SK-N-SH (cell line): ENCODE measurements around the gene AGO3. TPM values are rescaled to one million over a fixed set of nuclear protein-coding genes. Genes with fewer than 3 reads are reported as not detected.
A peak's percentile ranks its signal among the peaks of the same experiment; 100 is the strongest.

Experiments
- CTCF ChIA-PET: fragments of 300-600, 350-600 bp; formaldehyde crosslinking; extraction: SDS; loops from one replicate; lab custom pipeline; 2021; lab: Yijun Ruan, JAX
- POLR2A ChIA-PET: fragments of 350-600 bp; sonication (Branson Sonifier 250); formaldehyde crosslinking; extraction: SDS; loops from one replicate; lab custom pipeline; 2020; ENCODE audit warnings: antibody characterized with exemption, inconsistent platforms; lab: Yijun Ruan, JAX
- DNase-seq: peaks from one replicate; pipeline ENCODE4 v3.0.0; 2012
- H2AFZ ChIP-seq: fragments of 200-600 bp; sonication (generic); 2 replicates; pipeline ENCODE4 v1.8.1; 2016; ENCODE audit warnings: antibody characterized with exemption, mild to moderate bottlenecking, low read depth
- H3F3A ChIP-seq: fragments of 200-600 bp; sonication (generic); replicated peaks from 2 replicates; pipeline ENCODE3; 2016; ENCODE audit warnings: antibody characterized with exemption, mild to moderate bottlenecking; ENCODE audit not compliant: insufficient read depth
- H3K27ac ChIP-seq, 2 experiments: fragments of 200-500 bp in 1 of 2; fragments of 200-600 bp in 1 of 2; sonication (Bioruptor generic) in 1 of 2; sonication (generic), shearing (Covaris generic) in 1 of 2; 2 replicates each; pipeline versions ENCODE4 v1.5.1 to v1.6.1; 2014 to 2016; ENCODE audit warnings: low read depth in 2 of 2, inconsistent platforms in 1 of 2, low read length in 1 of 2, mild to moderate bottlenecking in 1 of 2, mixed read lengths in 1 of 2
- H3K27me3 ChIP-seq: fragments of 200-600 bp; sonication (generic), shearing (Covaris generic); 2 replicates; pipeline ENCODE4 v1.6.1; 2016; ENCODE audit warnings: mixed run types; ENCODE audit not compliant: insufficient read depth
- H3K36me3 ChIP-seq, 2 experiments: fragments of 200-500 bp in 1 of 2; fragments of 200-600 bp in 1 of 2; sonication (Bioruptor generic) in 1 of 2; sonication (generic) in 1 of 2; replicated peaks in 1 of 2; 2 replicates each; pipeline versions ENCODE3 to v1.5.1; 2014 to 2016; ENCODE audit warnings: low read length in 1 of 2, mild to moderate bottlenecking in 1 of 2; ENCODE audit not compliant: insufficient read depth in 2 of 2, control insufficient read depth in 1 of 2
- H3K4me1 ChIP-seq, 2 experiments: fragments of 200-500 bp in 1 of 2; fragments of 200-600 bp in 1 of 2; sonication (Bioruptor generic) in 1 of 2; sonication (generic), shearing (Covaris generic) in 1 of 2; 2 replicates each; pipeline versions ENCODE4 v1.5.1 to v1.6.1; 2014 to 2016; ENCODE audit warnings: low read depth in 1 of 2, low read length in 1 of 2, mixed run types in 1 of 2; ENCODE audit not compliant: insufficient read depth in 2 of 2, control insufficient read depth in 1 of 2
- H3K4me2 ChIP-seq: fragments of 200-600 bp; sonication (generic), shearing (Covaris generic); 2 replicates; pipeline ENCODE4 v1.6.1; 2017; ENCODE audit warnings: mixed run types
- H3K4me3 ChIP-seq, 2 experiments: fragments of 200-500 bp in 1 of 2; fragments of 200-600 bp in 1 of 2; sonication (Bioruptor generic) in 1 of 2; sonication (generic), shearing (Covaris generic) in 1 of 2; 2 replicates each; pipeline versions ENCODE4 v1.5.1 to v1.8.1; 2014 to 2016; ENCODE audit warnings: low read depth in 2 of 2, inconsistent platforms in 1 of 2, low read length in 1 of 2, mild to moderate bottlenecking in 1 of 2, mixed read lengths in 1 of 2, moderate library complexity in 1 of 2
- H3K79me2 ChIP-seq: fragments of 200-600 bp; sonication (generic); 2 replicates; pipeline ENCODE4 v1.8.1; 2017; ENCODE audit warnings: mild to moderate bottlenecking; ENCODE audit not compliant: insufficient read depth
- H3K9ac ChIP-seq: fragments of 200-600 bp; sonication (generic); 2 replicates; pipeline ENCODE4 v1.6.1; 2017; ENCODE audit warnings: mixed run types
- H3K9me2 ChIP-seq: fragments of 200-600 bp; sonication (generic); 2 replicates; pipeline ENCODE4 v1.6.1; 2017; ENCODE audit warnings: mixed run types
- H3K9me3 ChIP-seq: fragments of 200-600 bp; sonication (generic); 2 replicates; pipeline ENCODE4 v1.6.1; 2017; ENCODE audit warnings: mixed run types, mild to moderate bottlenecking, moderate library complexity
- H4K20me1 ChIP-seq: fragments of 200-600 bp; sonication (generic); 2 replicates; pipeline ENCODE4 v1.6.1; 2017; ENCODE audit warnings: mild to moderate bottlenecking, mixed run types; ENCODE audit not compliant: insufficient read depth
- CHD2 ChIP-seq: fragments of 150-350 bp; IDR thresholded peaks from 2 replicates; pipeline ENCODE4 v1.6.1; 2018; ENCODE audit warnings: low read length; ENCODE audit not compliant: partially characterized antibody
- ELF1 ChIP-seq: IDR thresholded peaks from 2 replicates; pipeline ENCODE4 v1.4.0; 2012
- FOXM1 ChIP-seq: IDR thresholded peaks from 2 replicates; pipeline ENCODE4 v1.4.0; 2012; ENCODE audit warnings: low read depth, mild to moderate bottlenecking
- MEF2A ChIP-seq: IDR thresholded peaks from 2 replicates; pipeline ENCODE4 v1.4.0; 2012; ENCODE audit warnings: low read depth, borderline replicate concordance
- MXI1 ChIP-seq: IDR thresholded peaks from 2 replicates; pipeline ENCODE4 v1.6.1; 2012; ENCODE audit warnings: mild to moderate bottlenecking, low read depth, low read length, improper control_type of control experiment
- NFIC ChIP-seq: IDR thresholded peaks from 2 replicates; pipeline ENCODE4 v1.4.0; 2012; ENCODE audit warnings: borderline replicate concordance
- POLR2AphosphoS5 ChIP-seq: IDR thresholded peaks from 2 replicates; pipeline ENCODE4 v1.6.1; 2012; ENCODE audit warnings: low read depth, low read length
- RCOR1 ChIP-seq: fragments of 150-350 bp; IDR thresholded peaks from 2 replicates; pipeline ENCODE4 v1.6.1; 2017; ENCODE audit warnings: antibody characterized with exemption, low read length
- RFX5 ChIP-seq: IDR thresholded peaks from 2 replicates; pipeline ENCODE4 v1.6.1; 2012; ENCODE audit warnings: mild to moderate bottlenecking, improper control_type of control experiment, low read length
- SIN3A ChIP-seq: IDR thresholded peaks from 2 replicates; pipeline ENCODE4 v1.6.1; 2012; ENCODE audit warnings: low read depth, mild to moderate bottlenecking, low read length, moderate library complexity, borderline replicate concordance
- SMC3 ChIP-seq: IDR thresholded peaks from 2 replicates; pipeline ENCODE4 v1.6.1; 2012; ENCODE audit warnings: low read depth, low read length, improper control_type of control experiment
- TAF1 ChIP-seq: IDR thresholded peaks from 2 replicates; pipeline ENCODE4 v1.6.1; 2012; ENCODE audit warnings: low read depth, mild to moderate bottlenecking, low read length, moderate library complexity, borderline replicate concordance
- TCF12 ChIP-seq: IDR thresholded peaks from 2 replicates; pipeline ENCODE4 v1.4.0; 2012
- WGBS: methylation state at CpG from one replicate; pipeline ENCODE4 v1.1.6; 2017; ENCODE audit warnings: low lambda C conversion rate; 5-methylcytosine and 5-hydroxymethylcytosine counted together
- polyA plus RNA-seq, 3 experiments: library from polyadenylated mRNA; depleted of rRNA; stranded (reverse); fragments of >200 nt; gene quantifications; 2 replicates each; pipeline ENCODE4 v1.2.3, GENCODE V29; 2012
- TF ChIP-seq, protein P1 (sequence below): IDR thresholded peaks from 2 replicates; pipeline ENCODE4; 2012
- TF ChIP-seq, protein P2 (sequence below): fragments of 150-350 bp; IDR thresholded peaks from 2 replicates; pipeline ENCODE4 v1.6.1; 2017; ENCODE audit warnings: antibody characterized with exemption, low read length, low read depth, borderline replicate concordance
- TF ChIP-seq, protein P3 (sequence below): IDR thresholded peaks from 2 replicates; pipeline ENCODE4 v1.4.0; 2012; ENCODE audit warnings: low read depth

Gene AGO3
- polyA plus RNA-seq, 1 of the 3 experiments (the other 2 are of a cell fraction), result 6.7 TPM

DNA sequence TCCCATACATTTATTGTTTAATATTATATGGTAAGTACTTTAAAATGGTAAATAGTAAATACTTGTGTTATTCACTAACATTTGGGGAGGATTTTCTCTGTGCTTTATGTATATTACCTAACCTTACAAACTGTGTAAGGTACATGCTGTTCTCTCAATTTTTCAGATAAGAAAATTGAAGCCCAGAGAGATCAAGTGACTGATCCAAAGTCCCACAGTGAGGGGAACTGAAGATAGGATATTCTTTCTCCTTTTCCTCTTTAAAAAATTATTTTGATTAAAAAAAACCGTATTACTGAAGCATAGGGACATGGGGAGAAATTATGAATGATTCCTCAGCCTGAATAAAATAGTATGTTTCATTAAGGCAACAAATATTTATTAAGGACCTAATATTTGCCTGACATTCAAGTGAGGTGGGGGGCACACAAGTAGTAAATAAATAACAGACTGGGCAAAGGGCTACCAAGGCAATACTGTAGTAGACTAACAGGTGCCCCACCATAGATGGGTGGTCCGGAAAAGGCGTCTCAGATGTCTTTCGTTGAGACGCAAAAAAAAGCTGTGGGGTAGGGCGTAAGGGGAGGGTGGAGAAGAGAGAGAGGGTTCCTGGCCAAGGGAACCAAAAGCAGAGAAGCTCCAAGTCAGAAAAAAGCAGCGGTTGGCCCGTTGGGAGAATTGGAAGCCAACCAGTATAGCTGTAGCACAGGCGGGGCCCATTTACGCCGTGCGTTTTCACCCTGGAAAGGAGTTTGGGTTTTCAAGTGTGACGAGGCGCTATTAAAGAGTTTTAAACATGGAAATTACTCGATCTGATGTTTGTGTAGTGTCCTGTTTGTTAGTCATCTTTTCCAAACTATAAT, 944 bp upstream of the AGO3 start:
- peak overlapping the region; percentile 61; the same call in 1 of the 2 replicates for H2AFZ ChIP-seq
- TF ChIP-seq POLR2AphosphoS5 (no peak), MXI1 (peak; percentile 17; the same call in 1 of the 2 replicates)
- peak overlapping the region; percentile 84 to 93 for H3K27ac ChIP-seq
- peak overlapping the region; percentile 85 to 95 for H3K4me3 ChIP-seq
- peak overlapping the region; percentile 91 for H3K9ac ChIP-seq
- H3K9me3 ChIP-seq, result no peaks in the 10 kb centered on the region
- H4K20me1 ChIP-seq, result no peaks in the 10 kb centered on the region
- peak; percentile 60 for DNase-seq
- 6% methylated on average over 15 of the region's 15 CpGs for WGBS
- ChIA-PET POLR2A (interaction anchor here (0.5 to 1.7 kb wide), 4 partner anchors 164 to 662 kb away, joined by 3 to 7 read pairs (median 4); no protein-coding TSS in a partner anchor), CTCF (interaction anchor here (0.8 to 1.7 kb wide), 6 partner anchors 24 to 205 kb away, joined by 3 to 5 read pairs (median 4); partner anchors contain the start of gene AGO1)
- peaks cover 11 to 17% of the 10 kb centered on the region in 2 experiments; a peak in 3 of 4 replicates for H3K4me1 ChIP-seq
- peaks cover 45% of the 10 kb centered on the region for H3K79me2 ChIP-seq
- peaks cover 14% of the 10 kb centered on the region for H3F3A ChIP-seq
- no peaks in the 10 kb centered on the region for H3K27me3 ChIP-seq
- H3K9me2 ChIP-seq, result no peaks in the 10 kb centered on the region
- H3K4me2 ChIP-seq, result peak overlapping the region; percentile 84
- H3K36me3 ChIP-seq, result peaks cover 5 to 10% of the 10 kb centered on the region in 2 experiments

DNA sequence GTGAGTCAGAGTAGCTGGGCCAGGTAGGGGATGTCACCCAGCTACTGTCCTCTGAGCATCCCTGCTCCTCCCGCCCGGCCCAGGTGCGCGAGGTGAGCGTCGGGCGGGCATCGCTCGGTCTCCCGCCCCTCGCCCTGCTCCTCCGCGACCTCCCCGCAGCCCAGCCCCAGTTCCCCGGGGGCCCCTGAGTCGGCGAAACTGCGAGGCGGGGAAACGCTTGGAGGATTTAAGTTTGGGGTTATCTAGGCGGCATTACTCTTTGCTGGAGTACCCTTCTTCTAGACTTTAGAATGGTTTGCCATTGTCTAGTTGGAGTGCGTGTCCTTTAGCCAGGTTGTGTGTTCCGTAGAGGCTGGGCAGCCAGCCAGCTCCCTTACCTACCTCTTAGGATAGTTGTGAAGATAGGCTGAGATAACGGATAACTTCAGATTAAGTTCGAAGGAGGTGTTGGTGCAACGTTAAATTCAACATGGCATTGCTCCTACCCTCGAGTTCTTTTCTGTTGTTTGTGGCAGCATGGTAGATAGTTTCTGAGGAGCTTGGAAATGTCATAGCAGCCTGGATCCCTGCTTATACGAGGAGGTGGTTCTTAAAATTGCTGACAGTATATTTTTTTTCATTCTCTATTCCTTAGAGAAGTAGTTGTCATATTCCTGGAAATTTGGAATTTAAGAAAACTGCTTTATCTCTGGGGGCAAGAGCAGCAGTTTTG, 697 bp downstream of the AGO3 start:
- TF ChIP-seq RCOR1 (no peak), SMC3 (no peak), CHD2 (no peak)

DNA sequence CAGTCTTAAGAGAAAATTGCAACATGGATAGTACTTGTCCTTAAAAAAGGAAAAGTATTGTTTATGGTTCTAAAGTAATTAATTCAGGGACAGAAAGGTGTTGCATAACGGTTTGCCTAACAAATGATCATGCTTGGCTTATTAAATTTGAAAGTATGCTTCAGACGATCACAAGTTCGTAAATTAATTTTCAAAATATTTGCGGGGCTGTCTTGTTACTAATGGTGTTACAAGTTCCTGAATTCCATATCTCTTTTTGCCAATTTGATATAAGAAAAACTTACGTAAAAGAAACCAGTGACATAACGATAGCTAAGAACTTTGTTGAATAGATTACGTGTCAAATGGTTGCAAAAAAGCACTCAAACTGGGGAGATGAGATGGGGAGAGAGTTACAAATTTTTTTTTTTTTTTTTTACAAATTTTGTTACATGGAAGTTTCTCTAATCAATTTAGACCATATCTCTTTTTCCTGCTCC, 1.3 kb downstream of the AGO3 start:
- WGBS, result 52% methylated on average over 7 of the region's 7 CpGs
- DNase-seq, result no peak
- TF ChIP-seq, protein P1, sequence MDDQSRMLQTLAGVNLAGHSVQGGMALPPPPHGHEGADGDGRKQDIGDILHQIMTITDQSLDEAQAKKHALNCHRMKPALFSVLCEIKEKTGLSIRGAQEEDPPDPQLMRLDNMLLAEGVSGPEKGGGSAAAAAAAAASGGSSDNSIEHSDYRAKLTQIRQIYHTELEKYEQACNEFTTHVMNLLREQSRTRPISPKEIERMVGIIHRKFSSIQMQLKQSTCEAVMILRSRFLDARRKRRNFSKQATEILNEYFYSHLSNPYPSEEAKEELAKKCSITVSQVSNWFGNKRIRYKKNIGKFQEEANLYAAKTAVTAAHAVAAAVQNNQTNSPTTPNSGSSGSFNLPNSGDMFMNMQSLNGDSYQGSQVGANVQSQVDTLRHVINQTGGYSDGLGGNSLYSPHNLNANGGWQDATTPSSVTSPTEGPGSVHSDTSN, result no peak
- no peak for TF ChIP-seq MEF2A
- TF ChIP-seq ELF1, result no peak
- TF ChIP-seq SMC3, result no peak
- no peak for TF ChIP-seq SIN3A
- no peak for TF ChIP-seq RFX5
- TF ChIP-seq, protein P2, sequence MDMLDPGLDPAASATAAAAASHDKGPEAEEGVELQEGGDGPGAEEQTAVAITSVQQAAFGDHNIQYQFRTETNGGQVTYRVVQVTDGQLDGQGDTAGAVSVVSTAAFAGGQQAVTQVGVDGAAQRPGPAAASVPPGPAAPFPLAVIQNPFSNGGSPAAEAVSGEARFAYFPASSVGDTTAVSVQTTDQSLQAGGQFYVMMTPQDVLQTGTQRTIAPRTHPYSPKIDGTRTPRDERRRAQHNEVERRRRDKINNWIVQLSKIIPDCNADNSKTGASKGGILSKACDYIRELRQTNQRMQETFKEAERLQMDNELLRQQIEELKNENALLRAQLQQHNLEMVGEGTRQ, result no peak
- no peak for TF ChIP-seq CHD2
- TF ChIP-seq RCOR1, result no peak
- no peak for TF ChIP-seq TAF1
- no peak for TF ChIP-seq FOXM1
- no peak for TF ChIP-seq TCF12
- TF ChIP-seq, protein P3, sequence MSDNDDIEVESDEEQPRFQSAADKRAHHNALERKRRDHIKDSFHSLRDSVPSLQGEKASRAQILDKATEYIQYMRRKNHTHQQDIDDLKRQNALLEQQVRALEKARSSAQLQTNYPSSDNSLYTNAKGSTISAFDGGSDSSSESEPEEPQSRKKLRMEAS, result no peak
- no peak for TF ChIP-seq NFIC

More for the DNA sequence above, 697 bp downstream of the AGO3 start:
- peaks cover 17% of the 10 kb centered on the region for H3F3A ChIP-seq
- H3K9me3 ChIP-seq, result no peaks in the 10 kb centered on the region
- H3K36me3 ChIP-seq, result peaks cover 0 to 6% of the 10 kb centered on the region in 2 experiments
- H2AFZ ChIP-seq, result peak overlapping the region; percentile 85
- CTCF ChIA-PET, result interaction anchor here (0.7 to 1.6 kb wide), 3 partner anchors 48 to 168 kb away, joined by 3 to 5 read pairs (median 5); partner anchors contain the start of gene AGO1
- H3K4me3 ChIP-seq, result peak overlapping the region; percentile 85 to 95
- H3K9me2 ChIP-seq, result no peaks in the 10 kb centered on the region
- DNase-seq, result peak; percentile 22
- peak overlapping the region; percentile 84 to 93 for H3K27ac ChIP-seq
- POLR2A ChIA-PET, result interaction anchor here (1.7 kb wide), 1 partner anchor 163 kb away, joined by 7 read pairs; no protein-coding TSS in a partner anchor
- no peaks in the 10 kb centered on the region for H3K27me3 ChIP-seq
- peaks cover 7% of the 10 kb centered on the region; the same call in 1 of the 2 replicates for H4K20me1 ChIP-seq
- under 1% methylated on average over 25 of the region's 28 CpGs for WGBS
- peaks cover 61% of the 10 kb centered on the region for H3K79me2 ChIP-seq
- H3K9ac ChIP-seq, result peak overlapping the region; percentile 91
- peak overlapping the region; percentile 84 for H3K4me2 ChIP-seq
- peaks cover 19 to 23% of the 10 kb centered on the region in 2 experiments; a peak in 3 of 4 replicates for H3K4me1 ChIP-seq

More for the DNA sequence above, 1.3 kb downstream of the AGO3 start:
- no peak overlapping the region; a peak in 2 of 4 replicates for H3K27ac ChIP-seq
- H3K4me2 ChIP-seq, result peak overlapping the region; percentile 84
- H4K20me1 ChIP-seq, result peaks cover 7% of the 10 kb centered on the region
- peaks cover 0 to 6% of the 10 kb centered on the region in 2 experiments for H3K36me3 ChIP-seq
- peaks cover 67% of the 10 kb centered on the region for H3K79me2 ChIP-seq
- H3K9ac ChIP-seq, result peak overlapping the region; percentile 91
- ChIA-PET POLR2A (no interaction called here), CTCF (interaction anchor here (1.0 kb wide), 1 partner anchor 10 kb away, joined by 3 read pairs; no protein-coding TSS in a partner anchor)
- peaks cover 19 to 23% of the 10 kb centered on the region in 2 experiments; a peak in 3 of 4 replicates for H3K4me1 ChIP-seq
- H3K4me3 ChIP-seq, result peak overlapping the region; percentile 85 to 95
- peaks cover 17% of the 10 kb centered on the region for H3F3A ChIP-seq
- no peak overlapping the region for H2AFZ ChIP-seq
- H3K9me3 ChIP-seq, result no peaks in the 10 kb centered on the region
- no peaks in the 10 kb centered on the region for H3K9me2 ChIP-seq
- H3K27me3 ChIP-seq, result no peaks in the 10 kb centered on the region
